ENCODE results near the gene ACAP1.

The ACAP1 gene

GRCh38 chr17:7391307-7391706, 55.0 kb downstream of the ACAP1 start:
- no peak for DNase-seq

GRCh38 chr17:7392696-7393612, 56.6 kb downstream of the ACAP1 start:
- no peak for DNase-seq

GRCh38 chr17:7393613-7394451, 57.5 kb downstream of the ACAP1 start:
- DNase-seq, result no peak

GRCh38 chr17:7394452-7395191, 58.3 kb downstream of the ACAP1 start, which contains the start of gene PLSCR3:
PLSCR3 (minus strand) TSS chr17:7394525; CDS start chr17:7394110, 415 bp downstream.
- DNase-seq, result peak; percentile 69 to 76

- no peak for DNase-seq
These were observed 59.8 kb downstream of the ACAP1 start for GRCh38 chr17:7396147-7396546.

GRCh38 chr17:7398612-7399011, 62.3 kb downstream of the ACAP1 start:
- DNase-seq, result no peak
